ENCODE measurements around the gene TSPAN5. TPM values are rescaled to one million over a fixed set of nuclear protein-coding genes. Genes with fewer than 3 reads are reported as not detected.

TSPAN5 gene
- total RNA-seq, 1 donor from 2014 or later, result 24.9 TPM

DNA sequence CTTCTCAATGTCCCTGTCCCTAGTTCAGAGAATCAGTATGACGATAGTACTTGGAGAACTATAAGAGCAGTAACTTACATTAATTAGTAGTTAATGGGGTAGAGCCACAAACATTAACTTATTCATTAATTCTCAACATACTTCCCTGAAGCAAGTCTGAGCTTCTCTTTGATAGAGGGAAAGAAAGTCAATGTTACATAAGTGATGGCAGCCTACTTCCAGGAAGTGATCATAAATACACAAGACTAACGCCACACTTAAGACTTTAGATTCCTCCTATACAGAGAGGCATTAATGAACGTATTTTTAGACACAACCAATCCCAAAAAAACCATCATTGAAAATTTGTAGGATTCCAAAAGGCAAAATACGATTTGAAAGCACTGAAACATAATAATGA is 33.8 kb downstream of the TSPAN5 start:
- TF ChIP-seq, protein P1, sequence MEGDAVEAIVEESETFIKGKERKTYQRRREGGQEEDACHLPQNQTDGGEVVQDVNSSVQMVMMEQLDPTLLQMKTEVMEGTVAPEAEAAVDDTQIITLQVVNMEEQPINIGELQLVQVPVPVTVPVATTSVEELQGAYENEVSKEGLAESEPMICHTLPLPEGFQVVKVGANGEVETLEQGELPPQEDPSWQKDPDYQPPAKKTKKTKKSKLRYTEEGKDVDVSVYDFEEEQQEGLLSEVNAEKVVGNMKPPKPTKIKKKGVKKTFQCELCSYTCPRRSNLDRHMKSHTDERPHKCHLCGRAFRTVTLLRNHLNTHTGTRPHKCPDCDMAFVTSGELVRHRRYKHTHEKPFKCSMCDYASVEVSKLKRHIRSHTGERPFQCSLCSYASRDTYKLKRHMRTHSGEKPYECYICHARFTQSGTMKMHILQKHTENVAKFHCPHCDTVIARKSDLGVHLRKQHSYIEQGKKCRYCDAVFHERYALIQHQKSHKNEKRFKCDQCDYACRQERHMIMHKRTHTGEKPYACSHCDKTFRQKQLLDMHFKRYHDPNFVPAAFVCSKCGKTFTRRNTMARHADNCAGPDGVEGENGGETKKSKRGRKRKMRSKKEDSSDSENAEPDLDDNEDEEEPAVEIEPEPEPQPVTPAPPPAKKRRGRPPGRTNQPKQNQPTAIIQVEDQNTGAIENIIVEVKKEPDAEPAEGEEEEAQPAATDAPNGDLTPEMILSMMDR (conservative IDR thresholded peaks at IDR 0.05; ENCODE audit: low read depth, low read length), result no peak
- no peak for DNase-seq (ENCODE audit: low read depth)
- no peak overlapping the region for H3K4me3 ChIP-seq (ENCODE audit: low read depth, low read length)

DNA sequence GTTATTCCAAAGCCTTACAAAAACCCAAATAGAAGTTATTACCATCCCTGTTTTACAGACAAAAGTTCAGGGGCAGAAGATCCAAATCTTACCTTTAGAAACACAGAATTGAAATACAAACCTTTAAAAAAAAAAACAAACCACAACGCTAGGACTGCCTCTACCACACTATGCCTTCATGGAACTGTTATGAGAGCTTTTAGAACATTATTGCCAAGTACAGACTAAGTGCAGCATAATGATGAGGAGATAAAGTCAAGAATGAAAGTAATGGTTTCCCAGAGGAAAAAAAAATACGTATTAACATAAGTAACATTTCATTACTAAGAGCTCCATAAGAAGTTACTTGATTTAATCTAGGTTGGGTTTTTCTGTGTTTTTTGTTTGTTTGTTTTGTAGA is 34.3 kb downstream of the TSPAN5 start:
- TF ChIP-seq, protein P1 (conservative IDR thresholded peaks at IDR 0.05; ENCODE audit: low read depth, low read length), result no peak
- DNase-seq (ENCODE audit: low read depth), result no peak
- no peak overlapping the region for H3K4me3 ChIP-seq (ENCODE audit: low read depth, low read length)

DNA sequence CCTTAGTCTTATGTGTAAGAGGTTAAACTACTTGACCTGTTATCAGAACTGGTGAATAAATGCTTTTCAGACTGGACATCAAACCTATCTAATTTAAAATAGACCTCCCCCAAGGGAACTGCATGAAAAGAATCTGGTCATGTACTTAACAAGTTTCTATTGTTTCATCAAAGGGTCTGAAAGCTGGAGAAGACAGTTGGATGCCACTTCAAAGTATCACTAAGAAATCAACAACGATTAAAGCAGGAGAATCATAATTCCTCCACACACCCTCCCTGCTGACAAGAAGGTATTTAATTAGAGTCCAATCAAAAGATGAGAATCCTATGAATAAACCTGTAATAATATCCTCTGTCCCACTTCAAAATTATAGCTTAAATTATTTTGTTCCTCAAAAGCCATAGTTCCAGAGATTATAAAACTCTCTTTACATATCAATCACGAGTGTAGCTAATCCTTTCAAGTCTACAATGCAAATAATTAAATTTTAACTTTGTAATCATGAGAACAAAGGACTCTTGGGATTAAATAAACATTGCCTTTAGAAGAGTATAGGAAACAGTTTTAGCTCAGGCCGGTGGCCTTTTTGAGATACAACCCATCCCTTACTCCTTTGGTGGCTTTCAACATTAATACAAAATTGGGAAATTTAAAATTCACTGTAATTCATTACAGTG is 35.1 kb downstream of the TSPAN5 start:
- no peak overlapping the region for H3K4me3 ChIP-seq (ENCODE audit: low read depth, low read length)
- DNase-seq (ENCODE audit: low read depth), result no peak
- TF ChIP-seq, protein P1 (conservative IDR thresholded peaks at IDR 0.05; ENCODE audit: low read depth, low read length), result no peak

DNA sequence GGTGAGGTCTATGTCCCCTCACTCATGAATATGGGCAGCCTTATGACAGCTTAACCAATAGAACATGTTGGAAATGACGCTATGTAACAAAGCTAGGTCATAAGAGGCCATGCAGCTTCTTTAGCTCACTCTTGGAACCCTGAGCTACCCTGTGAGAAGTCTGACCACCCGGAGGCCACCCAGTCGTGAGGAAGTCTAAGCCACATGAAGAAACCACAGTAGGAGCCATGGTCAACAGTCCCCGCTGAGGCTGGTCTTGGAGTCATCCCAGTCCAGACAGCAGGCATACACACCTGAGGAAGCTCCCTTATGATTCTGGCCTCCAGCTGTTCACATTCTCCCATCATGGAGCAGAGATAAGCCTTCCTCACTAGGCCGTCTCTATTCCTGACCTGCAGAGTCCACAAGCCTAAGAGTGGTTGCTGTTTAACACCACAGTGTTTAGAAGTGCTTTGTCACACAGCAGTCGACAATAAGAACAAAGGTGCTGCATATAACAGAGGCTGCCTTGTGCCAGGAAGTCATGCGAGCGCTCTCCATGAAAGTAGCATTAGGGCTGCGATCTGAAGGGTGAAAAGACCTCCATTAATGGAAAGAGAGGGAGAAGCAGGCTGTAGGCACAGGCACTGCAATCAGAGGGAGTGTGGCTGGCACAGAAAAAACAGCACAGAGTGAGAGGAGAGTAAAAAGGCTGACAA is 38.2 kb downstream of the TSPAN5 start:
- H3K4me3 ChIP-seq (ENCODE audit: low read depth, low read length), result no peak overlapping the region
- TF ChIP-seq, protein P1 (conservative IDR thresholded peaks at IDR 0.05; ENCODE audit: low read depth, low read length), result no peak
- DNase-seq (ENCODE audit: low read depth), result no peak

DNA sequence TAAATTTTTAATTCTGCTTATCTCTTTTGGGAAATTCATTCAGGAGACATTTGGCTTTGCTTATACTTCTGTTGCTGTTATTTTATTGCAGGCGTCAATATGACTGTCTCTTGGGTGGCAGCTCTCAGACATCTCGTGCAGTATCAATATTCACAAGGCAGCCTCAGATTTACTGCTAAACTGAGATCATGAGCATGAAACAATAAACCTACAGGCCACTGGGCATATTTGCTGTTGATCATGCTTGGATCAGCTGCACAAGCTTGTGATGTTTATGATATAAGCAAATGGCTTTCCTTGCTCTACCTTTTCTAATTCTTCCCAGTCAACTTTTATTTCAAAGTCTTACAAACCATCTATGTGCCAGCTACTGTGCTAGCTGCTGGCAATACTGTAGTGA is 39.2 kb downstream of the TSPAN5 start:
- TF ChIP-seq, protein P1 (conservative IDR thresholded peaks at IDR 0.05; ENCODE audit: low read depth, low read length), result no peak
- no peak for DNase-seq (ENCODE audit: low read depth)

DNA sequence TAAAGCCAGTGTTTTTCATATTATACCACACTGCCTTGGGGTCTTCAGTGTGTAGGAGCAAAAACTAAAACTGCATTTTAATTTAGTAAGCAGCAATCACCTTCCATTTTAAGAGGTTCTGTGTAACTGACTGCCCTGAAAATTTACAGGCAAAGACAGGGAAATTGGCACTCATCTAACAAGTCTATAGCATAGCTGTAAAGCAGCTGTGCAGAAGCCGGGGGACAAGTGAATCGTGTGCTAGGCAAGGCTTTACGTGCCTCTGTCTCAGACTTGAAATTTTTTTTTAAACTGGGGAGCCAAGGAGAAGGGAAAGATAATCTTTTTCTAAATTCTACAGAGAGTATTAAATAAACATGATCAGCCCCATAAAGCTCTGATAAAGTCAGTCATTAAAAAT is 39.7 kb downstream of the TSPAN5 start:
- H3K4me3 ChIP-seq (ENCODE audit: low read depth, low read length), result no peak overlapping the region
- TF ChIP-seq, protein P1 (conservative IDR thresholded peaks at IDR 0.05; ENCODE audit: low read depth, low read length), result no peak
- no peak for DNase-seq (ENCODE audit: low read depth)

More for the DNA sequence above, 39.2 kb downstream of the TSPAN5 start:
- H3K4me3 ChIP-seq (ENCODE audit: low read depth, low read length), result no peak overlapping the region

All from epithelial cell of proximal tubule (primary cell).